DMS79 (cell line): ENCODE measurements around the gene LYZL2.
"Not testable (repeated sequence)": the region's sequence is repeated elsewhere in the genome, so short reads cannot be mapped to it uniquely, and the experiment has no call there.

ENCODE experiments used
- DNase-seq: peaks from one replicate; lab custom pipeline; 2025; lab: John Stamatoyannopoulos, UW

LYZL2 gene

GRCh38 chr10:30594077-30594476 is 35.5 kb downstream of the LYZL2 start:
- no peak for DNase-seq

GRCh38 chr10:30592770-30593169 is 36.8 kb downstream of the LYZL2 start:
- DNase-seq, result not testable (repeated sequence)

- no peak for DNase-seq
Measured at GRCh38 chr10:30591249-30591670, 38.3 kb downstream of the LYZL2 start.

GRCh38 chr10:30589441-30589840 is 40.1 kb downstream of the LYZL2 start:
- no peak for DNase-seq

GRCh38 chr10:30587522-30588031 is 42.0 kb downstream of the LYZL2 start:
- DNase-seq, result no peak

- DNase-seq, result no peak
Measured at GRCh38 chr10:30586828-30587227, 42.7 kb downstream of the LYZL2 start.

- DNase-seq, result no peak
Measured at GRCh38 chr10:30583778-30584415, 45.7 kb downstream of the LYZL2 start.

- DNase-seq, result no peak
Measured at GRCh38 chr10:30581779-30582380, 47.7 kb downstream of the LYZL2 start.

- DNase-seq, result no peak
Measured at GRCh38 chr10:30580676-30581075, 48.9 kb downstream of the LYZL2 start.

GRCh38 chr10:30580241-30580640 is 49.3 kb downstream of the LYZL2 start:
- no peak for DNase-seq

- no peak for DNase-seq
Measured at GRCh38 chr10:30579574-30579973, 50.0 kb downstream of the LYZL2 start.

- DNase-seq, result no peak
Measured at GRCh38 chr10:30577048-30577447, 52.5 kb downstream of the LYZL2 start.

GRCh38 chr10:30576641-30577040 is 52.9 kb downstream of the LYZL2 start:
- no peak for DNase-seq

GRCh38 chr10:30574432-30574796 is 55.1 kb downstream of the LYZL2 start:
- DNase-seq, result no peak

- no peak for DNase-seq
Measured at GRCh38 chr10:30573721-30574431, 55.7 kb downstream of the LYZL2 start.

GRCh38 chr10:30565449-30565848 is 64.1 kb downstream of the LYZL2 start:
- DNase-seq, result no peak

- no peak for DNase-seq
Measured at GRCh38 chr10:30562787-30563186, 66.8 kb downstream of the LYZL2 start.
